GM21786 (cell line): Measurements from ENCODE around the gene MAP1LC3C.
"Not testable (repeated sequence)": the region's sequence is repeated elsewhere in the genome, so short reads cannot be mapped to it uniquely, and the experiment has no call there.

Experiments
- ATAC-seq: cut with Tn5 transposase; IDR thresholded peaks from one replicate; pipeline ENCODE4 v1.9.1; 2021; ENCODE audit not compliant: unreplicated experiment

Gene MAP1LC3C

GRCh38 chr1:241994171-241994570 is 4.7 kb downstream of the MAP1LC3C start:
- ATAC-seq, result no peak

GRCh38 chr1:241992734-241993133 is 6.2 kb downstream of the MAP1LC3C start:
- ATAC-seq, result no peak

- no peak for ATAC-seq
Observed at GRCh38 chr1:241990040-241990439, 8.9 kb downstream of the MAP1LC3C start.

DNA sequence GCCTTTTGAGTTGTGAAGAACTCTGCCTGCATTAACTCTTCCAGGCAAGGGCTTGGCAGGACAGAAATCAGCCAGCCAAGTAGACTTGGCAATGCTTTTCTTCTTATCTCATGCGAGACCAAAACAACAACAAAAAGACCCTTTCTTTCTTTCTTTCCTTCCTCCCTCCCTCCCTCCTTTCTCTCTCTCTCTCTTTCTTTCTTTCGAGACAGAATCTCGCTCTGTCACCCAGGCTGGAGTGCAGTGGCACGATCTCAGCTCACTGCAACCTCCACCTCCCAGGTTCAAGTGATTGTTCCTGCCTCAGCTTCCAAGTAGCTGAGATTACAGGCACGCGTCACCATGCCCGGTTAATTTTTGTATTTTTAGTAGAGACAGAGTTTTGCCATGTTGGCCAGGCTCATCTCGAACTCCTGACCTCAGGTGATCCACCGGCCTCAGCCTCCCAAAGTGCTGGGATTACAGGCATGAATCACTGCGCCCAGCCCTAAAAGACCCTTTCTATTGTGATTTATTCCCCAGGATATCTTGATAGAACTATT is 10.4 kb downstream of the MAP1LC3C start:
- ATAC-seq, result not testable (repeated sequence)

- ATAC-seq, result peak; percentile 57
Observed at GRCh38 chr1:241985787-241986186, 13.1 kb downstream of the MAP1LC3C start.

DNA sequence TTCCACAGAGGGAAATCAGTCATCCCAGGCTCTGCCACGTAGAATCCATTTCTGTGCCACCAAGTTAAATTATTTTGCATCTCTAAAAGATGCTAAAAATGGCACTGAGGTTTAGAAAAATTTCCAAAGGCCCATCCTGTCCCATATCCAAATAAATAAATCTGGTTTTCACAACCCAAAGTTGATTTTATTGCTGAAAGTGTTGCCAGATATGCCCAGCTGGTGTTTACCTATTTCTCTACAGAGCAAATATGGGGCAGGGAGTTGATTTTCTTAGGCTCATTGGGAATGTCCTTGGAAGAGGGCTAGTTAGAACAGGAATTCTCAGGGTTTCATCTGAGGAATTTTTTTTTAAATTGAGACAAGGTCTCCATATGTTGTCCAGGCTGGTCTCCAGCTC is 19.0 kb downstream of the MAP1LC3C start:
- no peak for ATAC-seq

GRCh38 chr1:241979071-241979470 is 19.8 kb downstream of the MAP1LC3C start:
- no peak for ATAC-seq

- no peak for ATAC-seq
Observed at GRCh38 chr1:241976229-241976628, 22.7 kb downstream of the MAP1LC3C start.

GRCh38 chr1:241972703-241973369 is 26.1 kb downstream of the MAP1LC3C start:
- ATAC-seq, result no peak

GRCh38 chr1:241968611-241969010 is 30.3 kb downstream of the MAP1LC3C start:
- no peak for ATAC-seq

DNA sequence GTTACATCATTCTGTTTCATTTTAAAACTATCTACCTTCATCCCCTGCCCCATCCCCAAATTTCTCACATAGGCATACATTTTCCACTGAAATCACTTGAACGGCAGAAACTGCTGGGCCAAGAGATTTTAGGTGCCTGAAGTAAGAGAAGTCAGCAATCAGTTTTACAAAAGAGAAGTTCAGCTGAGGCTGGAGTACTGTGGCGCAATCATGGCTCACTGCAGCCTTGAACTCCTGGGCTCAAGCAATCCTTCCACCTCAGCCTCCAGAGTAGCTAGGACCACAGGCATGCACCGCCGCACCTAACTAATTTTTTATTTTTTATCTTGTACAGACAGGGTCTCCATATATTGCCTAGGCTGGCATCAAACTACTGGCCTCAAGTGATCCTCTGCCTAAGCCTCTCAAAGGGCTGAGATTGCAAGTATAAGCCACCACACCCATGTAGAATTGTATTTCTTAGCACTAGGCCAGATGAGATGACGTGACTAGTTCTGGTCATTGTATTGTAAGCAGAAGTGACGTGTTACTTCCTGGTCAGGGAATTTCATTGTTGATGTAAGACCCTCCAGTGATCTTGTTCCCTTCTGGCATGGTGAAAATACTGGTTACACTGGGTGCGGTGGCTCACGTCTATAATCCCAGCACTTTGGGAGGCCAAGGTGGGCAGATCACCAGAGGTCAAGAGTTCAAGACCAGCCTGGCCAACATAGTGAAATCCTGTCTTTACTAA is 34.2 kb downstream of the MAP1LC3C start:
- ATAC-seq, result no peak

GRCh38 chr1:241963722-241964121 is 35.2 kb downstream of the MAP1LC3C start:
- ATAC-seq, result no peak

- no peak for ATAC-seq
Observed at GRCh38 chr1:241962153-241962552, 36.7 kb downstream of the MAP1LC3C start.

- no peak for ATAC-seq
Observed at GRCh38 chr1:241957692-241958494, 41.0 kb downstream of the MAP1LC3C start, which contains the start of gene BECN2. BECN2 (plus strand) TSS chr1:241957767; CDS start chr1:241957767, 0 bp downstream.

DNA sequence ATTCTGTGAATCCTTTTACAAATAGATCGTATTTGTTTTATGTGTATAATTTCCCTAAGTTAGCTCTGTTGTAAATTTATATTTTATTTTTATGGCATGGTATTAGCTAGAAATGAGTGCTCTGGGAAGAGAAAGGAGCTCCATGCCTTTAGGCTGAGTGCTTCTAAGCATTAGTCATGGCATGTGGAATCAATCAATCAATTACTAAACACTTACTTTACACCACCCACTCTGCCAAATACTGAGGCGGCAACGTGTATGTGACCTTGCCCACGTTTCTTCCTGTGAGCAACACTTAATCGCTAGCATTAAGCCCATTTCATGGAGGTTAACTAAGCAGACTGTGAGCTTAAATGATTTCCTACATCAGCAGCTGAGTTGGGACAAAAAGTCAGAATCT is 48.5 kb downstream of the MAP1LC3C start:
- ATAC-seq, result no peak

DNA sequence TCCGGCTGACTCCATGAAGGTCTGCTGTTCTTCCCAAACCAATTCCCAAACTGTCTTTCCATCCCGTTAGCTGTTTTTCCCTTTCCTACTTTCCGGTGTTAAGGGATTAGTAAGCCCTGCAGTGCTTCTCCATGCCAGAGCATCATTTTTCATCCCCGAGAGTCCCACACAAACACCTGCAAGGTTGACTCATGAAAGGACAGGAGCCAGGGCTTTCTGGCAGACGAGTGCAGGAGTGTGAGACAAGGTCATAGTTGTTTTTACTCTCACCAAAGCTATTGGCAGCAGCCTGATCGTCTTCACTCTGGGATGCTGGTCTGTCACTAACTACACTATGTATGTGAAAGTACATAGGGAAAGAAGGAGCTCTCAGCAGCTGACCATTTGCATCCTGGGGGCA is 51.5 kb downstream of the MAP1LC3C start:
- ATAC-seq, result no peak
